H1 (cell line): ENCODE measurements around the gene NEU3. TPM values are rescaled to one million over a fixed set of nuclear protein-coding genes. Genes with fewer than 3 reads are reported as not detected.

Source experiments
- CTCF ChIA-PET: fragments of 300-600 bp; sonication (Branson Sonifier 250); formaldehyde crosslinking; loops from one replicate; lab custom pipeline; 2021; ENCODE audit not compliant: partially characterized antibody; lab: Charles Lee
- POLR2A ChIA-PET: fragments of 300-600 bp; sonication (Branson Sonifier 250); formaldehyde crosslinking; loops from one replicate; lab custom pipeline; 2021; ENCODE audit warnings: inconsistent platforms; ENCODE audit not compliant: partially characterized antibody; lab: Charles Lee
- DNase-seq, 2 experiments: peaks; one replicate each; pipeline versions ENCODE4 v3.0.0 to v3.0.0-alpha.2; 2010 to 2022; ENCODE audit warnings: low spot score in 2 of 2, low read depth in 1 of 2, mixed read lengths in 1 of 2
- FAIRE-seq: peaks from 2 replicates; lab custom pipeline; 2011; peaks lifted over from hg19 to GRCh38; lab: Jason Lieb, UNC
- H2AFZ ChIP-seq: 2 replicates; pipeline ENCODE4 v1.8.1; 2012; ENCODE audit warnings: low read length, inconsistent platforms
- H2AK5ac ChIP-seq: 2 replicates; pipeline ENCODE4 v1.6.1; 2013; ENCODE audit warnings: low read depth, low read length
- H2BK120ac ChIP-seq: replicated peaks from 2 replicates; pipeline ENCODE3; 2013; ENCODE audit warnings: low read depth, low read length, inconsistent platforms
- H2BK12ac ChIP-seq: 2 replicates; pipeline ENCODE4 v1.6.1; 2013; ENCODE audit warnings: low read depth, low read length
- H2BK15ac ChIP-seq: 2 replicates; pipeline ENCODE4 v1.6.1; 2013; ENCODE audit warnings: low read length
- H2BK20ac ChIP-seq: 2 replicates; pipeline ENCODE4 v1.6.1; 2013; ENCODE audit warnings: low read length
- H2BK5ac ChIP-seq: 2 replicates; pipeline ENCODE4 v1.6.1; 2013; ENCODE audit warnings: low read depth, low read length
- H3K14ac ChIP-seq: 2 replicates; pipeline ENCODE4 v1.6.1; 2013; ENCODE audit warnings: inconsistent platforms; ENCODE audit not compliant: insufficient read length
- H3K18ac ChIP-seq: 2 replicates; pipeline ENCODE4 v1.6.1; 2013; ENCODE audit warnings: low read length; ENCODE audit errors: extremely low read depth
- H3K23ac ChIP-seq: 2 replicates; pipeline ENCODE4 v1.6.1; 2013; ENCODE audit warnings: inconsistent platforms; ENCODE audit not compliant: insufficient read length
- H3K23me2 ChIP-seq: 2 replicates; pipeline ENCODE4 v1.6.1; 2013; ENCODE audit warnings: low read depth, low read length
- H3K27ac ChIP-seq: 2 replicates; pipeline ENCODE4 v1.6.1; 2011; ENCODE audit warnings: low read depth, low read length, inconsistent platforms
- H3K27me3 ChIP-seq, 4 experiments: replicated peaks in 1 of 4; 1 replicate in 1 of 4; 2 replicates in 3 of 4; pipeline versions ENCODE4 v1.6.1 to v1.8.1; 2011 to 2013; ENCODE audit warnings: low read length in 3 of 4, mild to moderate bottlenecking in 3 of 4, inconsistent platforms in 2 of 4, mixed read lengths in 2 of 4, moderate library complexity in 1 of 4; ENCODE audit not compliant: control insufficient read depth in 3 of 4, insufficient read depth in 3 of 4; ENCODE audit errors: extremely low read depth in 1 of 4
- H3K36me3 ChIP-seq, 4 experiments: 2 replicates each; pipeline versions ENCODE4 v1.6.1 to v1.8.1; 2011 to 2013; ENCODE audit warnings: mild to moderate bottlenecking in 4 of 4, low read length in 3 of 4, moderate library complexity in 2 of 4, control low read depth in 1 of 4, inconsistent platforms in 1 of 4; ENCODE audit not compliant: insufficient read depth in 4 of 4, control insufficient read depth in 2 of 4
- H3K4ac ChIP-seq: replicated peaks from 2 replicates; pipeline ENCODE3; 2013; ENCODE audit warnings: low read length, low read depth, mixed read lengths, inconsistent platforms; ENCODE audit not compliant: insufficient read length
- H3K4me1 ChIP-seq, 4 experiments: replicated peaks in 1 of 4; 1 replicate in 1 of 4; 2 replicates in 3 of 4; pipeline versions ENCODE4 v1.6.1 to v1.8.1; 2011 to 2013; ENCODE audit warnings: low read length in 3 of 4, inconsistent platforms in 2 of 4, mixed read lengths in 1 of 4; ENCODE audit not compliant: insufficient read depth in 4 of 4, control insufficient read depth in 3 of 4
- H3K4me2 ChIP-seq, 2 experiments: 2 replicates each; pipeline versions ENCODE4 v1.6.1 to v1.8.1; 2011 to 2013; ENCODE audit warnings: low read depth in 2 of 2, low read length in 2 of 2, control low read depth in 1 of 2, inconsistent platforms in 1 of 2, mild to moderate bottlenecking in 1 of 2; ENCODE audit not compliant: insufficient read depth in 1 of 2
- H3K4me3 ChIP-seq, 4 experiments: fragments of 200-600, 300-600 bp in 1 of 4; sonication (generic), shearing (Covaris generic), sonication (Bioruptor Twin) in 1 of 4; 2 replicates each; pipeline versions ENCODE4 v1.5.1 to v1.8.1; 2011 to 2016; ENCODE audit warnings: low read length in 4 of 4, low read depth in 3 of 4, control low read depth in 2 of 4, inconsistent platforms in 2 of 4, mild to moderate bottlenecking in 2 of 4, mixed read lengths in 1 of 4, moderate library complexity in 1 of 4; ENCODE audit not compliant: insufficient read depth in 2 of 4; ENCODE audit errors: extremely low read depth in 1 of 4
- H3K56ac ChIP-seq: replicated peaks from 2 replicates; pipeline ENCODE3; 2013; ENCODE audit warnings: low read depth, mild to moderate bottlenecking, mixed read lengths, low read length, inconsistent platforms; ENCODE audit not compliant: insufficient read length
- H3K79me1 ChIP-seq: 2 replicates; pipeline ENCODE4 v1.6.1; 2013; ENCODE audit warnings: low read depth, low read length, control low read depth
- H3K79me2 ChIP-seq, 2 experiments: 2 replicates each; pipeline versions ENCODE4 v1.6.1 to v1.8.1; 2012 to 2013; ENCODE audit warnings: low read length in 2 of 2, mild to moderate bottlenecking in 2 of 2, inconsistent platforms in 1 of 2; ENCODE audit not compliant: insufficient read depth in 2 of 2, control insufficient read depth in 1 of 2
- H3K9ac ChIP-seq, 4 experiments: replicated peaks in 1 of 4; 1 replicate in 1 of 4; 2 replicates in 3 of 4; pipeline versions ENCODE4 v1.6.1 to v1.8.1; 2011 to 2013; ENCODE audit warnings: low read depth in 3 of 4, low read length in 3 of 4, control low read depth in 2 of 4, mild to moderate bottlenecking in 2 of 4, moderate library complexity in 2 of 4, inconsistent platforms in 1 of 4; ENCODE audit errors: extremely low read depth in 1 of 4
- H3K9me3 ChIP-seq, 2 experiments: 2 replicates each; pipeline versions ENCODE4 v1.6.1 to v1.8.1; 2012 to 2013; ENCODE audit warnings: mild to moderate bottlenecking in 2 of 2, moderate library complexity in 2 of 2, control low read depth in 1 of 2, inconsistent platforms in 1 of 2, low read depth in 1 of 2, low read length in 1 of 2, mixed read lengths in 1 of 2; ENCODE audit not compliant: insufficient read depth in 2 of 2
- H4K20me1 ChIP-seq, 2 experiments: replicated peaks in 1 of 2; 2 replicates each; pipeline versions ENCODE3 to v1.8.1; 2011 to 2013; ENCODE audit warnings: inconsistent platforms in 2 of 2, low read length in 2 of 2, mild to moderate bottlenecking in 1 of 2; ENCODE audit not compliant: insufficient read depth in 2 of 2, control insufficient read depth in 1 of 2
- H4K5ac ChIP-seq: 2 replicates; pipeline ENCODE4 v1.6.1; 2013; ENCODE audit warnings: low read length, low read depth, mixed read lengths, inconsistent platforms; ENCODE audit not compliant: insufficient read length
- H4K8ac ChIP-seq: 2 replicates; pipeline ENCODE4 v1.8.0; 2013; ENCODE audit warnings: mild to moderate bottlenecking, moderate library complexity, low read length, inconsistent platforms; ENCODE audit not compliant: insufficient read depth; ENCODE audit errors: extremely low read depth
- H4K91ac ChIP-seq: replicated peaks from 2 replicates; pipeline ENCODE3; 2013; ENCODE audit warnings: low read length, mixed read lengths, inconsistent platforms; ENCODE audit not compliant: insufficient read length
- ASH2L ChIP-seq: fragments of 200-600, 300-600 bp; sonication (generic); IDR thresholded peaks from one replicate; pipeline ENCODE4 v1.7.1; 2017; ENCODE audit warnings: low read length
- HDAC2 ChIP-seq, 2 experiments: fragments of 300-600 bp in 1 of 2; sonication (generic) in 1 of 2; IDR thresholded peaks; 2 replicates each; pipeline ENCODE4 v1.6.1; 2011 to 2012; ENCODE audit warnings: low read depth in 2 of 2, low read length in 2 of 2, mild to moderate bottlenecking in 2 of 2, moderate library complexity in 2 of 2, borderline replicate concordance in 1 of 2, inconsistent platforms in 1 of 2
- KDM4A ChIP-seq: IDR thresholded peaks from one replicate; pipeline ENCODE4 v1.7.1; 2012; ENCODE audit warnings: low read depth, mild to moderate bottlenecking, moderate library complexity, low read length, inconsistent platforms; ENCODE audit not compliant: severe bottlenecking
- RFX5 ChIP-seq: IDR thresholded peaks from 2 replicates; pipeline ENCODE4 v1.6.1; 2011; ENCODE audit warnings: low read depth, low read length, improper control_type of control experiment, borderline replicate concordance
- SUZ12 ChIP-seq: fragments of 200-600 bp; sonication (generic); IDR thresholded peaks from 2 replicates; pipeline ENCODE4 v1.6.1; 2012; ENCODE audit warnings: mild to moderate bottlenecking, inconsistent platforms, low read length, moderate library complexity, mixed read lengths
- WGBS, 2 experiments: shearing (Covaris generic) in 1 of 2; methylation state at CpG; one replicate each; pipeline versions ENCODE4 v1.1.6 to v1.1.7; 2013 to 2015; ENCODE audit warnings: low lambda C conversion rate in 2 of 2, mixed read lengths in 2 of 2, inconsistent platforms in 1 of 2, low coverage in 1 of 2, missing lambda C conversion rate in 1 of 2; ENCODE audit not compliant: insufficient replicate concordance in 2 of 2, insufficient coverage in 1 of 2, insufficient read length in 1 of 2; ENCODE audit errors: extremely low coverage in 1 of 2, missing lambda C conversion rate in 1 of 2; 5-methylcytosine and 5-hydroxymethylcytosine counted together
- polyA plus RNA-seq, 7 experiments: library from polyadenylated mRNA; depleted of rRNA in 3 of 7; stranded (reverse) in 5 of 7; unstranded in 2 of 7; fragments of >200 nt in 5 of 7; fragments of 200-250 nt in 2 of 7; gene quantifications; 1 replicate in 5 of 7; 2 replicates in 1 of 7; 4 replicates in 1 of 7; pipeline versions ENCODE4 v1.2.1 to v1.2.3, GENCODE V29; 2011 to 2013; ENCODE audit warnings: missing spikeins in 2 of 7, mixed read lengths in 2 of 7
- total RNA-seq: library from RNA; stranded (reverse); fragmentation: NEBNext Ultra II Directional; extraction: Animal tissue kit (Norgen Biotek cat#: 25700); gene quantifications from 2 replicates; pipeline ENCODE4 v1.2.1, GENCODE V29; 2021

NEU3 gene
- total and polyA plus RNA-seq, 2 of the 8 experiments (the other 6 are each of a cell fraction or from before 2014, with no cell fraction given), result 8.9 to 15.6 TPM

GRCh38 chr11:75024068-75024449, 35.3 kb downstream of the NEU3 start:
- Histone ChIP-seq H3K79me1 (no peaks in the 10 kb centered on the region), H2AFZ (no peak overlapping the region), H4K5ac (no peak overlapping the region), H2BK5ac (no peak overlapping the region), H3K36me3 (no peaks in the 10 kb centered on the region), H3K23ac (no peak overlapping the region), H3K4me3 (no peak overlapping the region), H3K79me2 (no peaks in the 10 kb centered on the region), H2BK15ac (no peak overlapping the region), H3K9me3 (peaks cover 7 to 19% of the 10 kb centered on the region in 2 experiments; a peak in 2 of 4 replicates), H4K91ac (no peak overlapping the region), H4K20me1 (no peaks in the 10 kb centered on the region), H3K4ac (no peak overlapping the region), H3K27ac (no peak overlapping the region), H3K23me2 (no peaks in the 10 kb centered on the region), H3K9ac (no peak overlapping the region), H2BK20ac (no peak overlapping the region), H3K14ac (no peak overlapping the region), H2BK12ac (no peak overlapping the region), H4K8ac (no peak overlapping the region), H2AK5ac (no peak overlapping the region), H3K27me3 (no peaks in the 10 kb centered on the region), H3K4me1 (no peaks in the 10 kb centered on the region; a peak in 2 of 7 replicates), H3K18ac (no peak overlapping the region), H3K56ac (no peak overlapping the region), H3K4me2 (no peak overlapping the region), H2BK120ac (no peak overlapping the region)
- FAIRE-seq (no peak), DNase-seq (no peak)
- CTCF ChIA-PET, result interaction anchor here (0.8 to 8.9 kb wide), 15 partner anchors 9 to 225 kb away, joined by 4 to 142 read pairs (median 13); no protein-coding TSS in a partner anchor
- 83% methylated on average over 6 of the region's 6 CpGs; no CpG with 5 or more reads in 1 of the 2 experiments for WGBS, 2 experiments
- TF ChIP-seq SUZ12 (no peak), HDAC2 (IDR thresholded peaks at IDR 0.05; ENCODE audit: borderline replicate concordance in 1 of 2, low read depth in 2 of 2, low read length in 2 of 2) (no peak), ASH2L (no peak), KDM4A (no peak), RFX5 (no peak)
- POLR2A ChIA-PET, result no interaction called here
